GM21423 (cell line): ENCODE results near the gene GRB10.

Experiments used
- ATAC-seq: cut with Tn5 transposase; IDR thresholded peaks from one replicate; pipeline ENCODE4 v1.9.1; 2021; ENCODE audit warnings: mild to moderate bottlenecking, moderate library complexity; ENCODE audit not compliant: unreplicated experiment

GRB10 gene

GRCh38 chr7:50723173-50723572 lies 59.5 kb downstream of the GRB10 start:
- no peak for ATAC-seq

GRCh38 chr7:50721661-50722259 lies 60.9 kb downstream of the GRB10 start:
- no peak for ATAC-seq

- no peak for ATAC-seq
Measured at GRCh38 chr7:50721160-50721559, 61.5 kb downstream of the GRB10 start.

- ATAC-seq: no peak
Measured at GRCh38 chr7:50720295-50720694, 62.4 kb downstream of the GRB10 start.

GRCh38 chr7:50718876-50719275 lies 63.8 kb downstream of the GRB10 start:
- no peak for ATAC-seq

- ATAC-seq: no peak
Measured at GRCh38 chr7:50718311-50718710, 64.4 kb downstream of the GRB10 start.

GRCh38 chr7:50717181-50717580 lies 65.5 kb downstream of the GRB10 start:
- ATAC-seq: no peak

- no peak for ATAC-seq
Measured at GRCh38 chr7:50714857-50715256, 67.8 kb downstream of the GRB10 start.

- ATAC-seq: no peak
Measured at GRCh38 chr7:50713123-50713965, 69.4 kb downstream of the GRB10 start.

- no peak for ATAC-seq
Measured at GRCh38 chr7:50712252-50713122, 70.2 kb downstream of the GRB10 start.

- no peak for ATAC-seq
Measured at GRCh38 chr7:50711271-50712175, 71.2 kb downstream of the GRB10 start.

GRCh38 chr7:50710441-50711154 lies 72.1 kb downstream of the GRB10 start:
- no peak for ATAC-seq

- ATAC-seq: no peak
Measured at GRCh38 chr7:50709151-50709550, 73.5 kb downstream of the GRB10 start.

GRCh38 chr7:50707236-50708006 lies 75.3 kb downstream of the GRB10 start:
- ATAC-seq: no peak

GRCh38 chr7:50706469-50706937 lies 76.2 kb downstream of the GRB10 start:
- ATAC-seq: no peak

GRCh38 chr7:50704844-50705243 lies 77.9 kb downstream of the GRB10 start:
- no peak for ATAC-seq

GRCh38 chr7:50703654-50704053 lies 79.0 kb downstream of the GRB10 start:
- ATAC-seq: no peak

GRCh38 chr7:50699143-50699542 lies 83.6 kb downstream of the GRB10 start:
- no peak for ATAC-seq

GRCh38 chr7:50697748-50698147 lies 84.9 kb downstream of the GRB10 start:
- ATAC-seq: no peak
